Large intestine (tissue), 3 donors: ENCODE measurements around the gene OGA. TPM values are rescaled to one million over a fixed set of nuclear protein-coding genes. Genes with fewer than 3 reads are reported as not detected.
"Not testable (repeated sequence)": the region's sequence is repeated elsewhere in the genome, so short reads cannot be mapped to it uniquely, and the experiment has no call there.

Experiments
- DNase-seq, 2 donors: peaks; one replicate each; pipeline versions ENCODE4 v3.0.0 to v3.0.0-alpha.2; 2013
- H3K27ac ChIP-seq: one replicate; pipeline ENCODE4 v1.5.1; 2013; ENCODE audit warnings: low read length
- H3K27me3 ChIP-seq: 2 replicates; pipeline ENCODE4 v1.6.1; 2013; ENCODE audit warnings: low read length; ENCODE audit not compliant: control insufficient read depth, insufficient read depth
- H3K36me3 ChIP-seq: 2 replicates; pipeline ENCODE4 v1.6.1; 2013; ENCODE audit warnings: low read length; ENCODE audit not compliant: control insufficient read depth, insufficient read depth
- H3K4me1 ChIP-seq: one replicate; pipeline ENCODE4 v1.6.1; 2013; ENCODE audit warnings: low read length; ENCODE audit not compliant: control insufficient read depth, insufficient read depth
- H3K4me3 ChIP-seq: one replicate; pipeline ENCODE4 v1.5.1; 2013; ENCODE audit warnings: low read length
- H3K9me3 ChIP-seq: one replicate; pipeline ENCODE4 v1.6.1; 2013; ENCODE audit warnings: mild to moderate bottlenecking, low read depth, low read length, moderate library complexity; ENCODE audit not compliant: control insufficient read depth
- WGBS: methylation state at CpG from one replicate; pipeline ENCODE4 v1.1.5; 2013; ENCODE audit warnings: low lambda C conversion rate; ENCODE audit not compliant: insufficient coverage; 5-methylcytosine and 5-hydroxymethylcytosine counted together
- polyA plus RNA-seq: library from polyadenylated mRNA; unstranded; fragments of 120-200 nt; gene quantifications from one replicate; pipeline ENCODE4 v1.2.1, GENCODE V29; 2013

Gene OGA
- polyA plus RNA-seq, 1 donor, result 129 TPM

GRCh38 chr10:101812606-101813005, 5.6 kb downstream of the OGA start:
- WGBS, result 86% methylated on average over 1 of the region's 4 CpGs
- Histone ChIP-seq H3K4me3 (no peak overlapping the region), H3K27ac (no peak overlapping the region), H3K27me3 (no peaks in the 10 kb centered on the region), H3K9me3 (no peaks in the 10 kb centered on the region), H3K4me1 (peaks cover 12% of the 10 kb centered on the region), H3K36me3 (peaks cover 45% of the 10 kb centered on the region)
- no peak for DNase-seq

- Histone ChIP-seq H3K9me3 (no peaks in the 10 kb centered on the region), H3K4me1 (no peaks in the 10 kb centered on the region), H3K36me3 (peaks cover 81% of the 10 kb centered on the region), H3K4me3 (no peak overlapping the region), H3K27ac (no peak overlapping the region), H3K27me3 (no peaks in the 10 kb centered on the region)
- no CpG with 5 or more reads among the region's 1 CpG for WGBS
- no peak for DNase-seq
These were observed 11.1 kb downstream of the OGA start for GRCh38 chr10:101807158-101807557.

GRCh38 chr10:101803511-101803910, 14.7 kb downstream of the OGA start:
- Histone ChIP-seq H3K27me3 (no peaks in the 10 kb centered on the region), H3K9me3 (no peaks in the 10 kb centered on the region), H3K4me1 (no peaks in the 10 kb centered on the region), H3K36me3 (peaks cover 83% of the 10 kb centered on the region), H3K4me3 (no peak overlapping the region), H3K27ac (no peak overlapping the region)
- 71% methylated on average over 1 of the region's 4 CpGs for WGBS
- DNase-seq, result no peak

- Histone ChIP-seq H3K4me3 (no peak overlapping the region), H3K9me3 (no peaks in the 10 kb centered on the region), H3K4me1 (no peaks in the 10 kb centered on the region), H3K36me3 (peaks cover 90% of the 10 kb centered on the region), H3K27ac (no peak overlapping the region), H3K27me3 (no peaks in the 10 kb centered on the region)
- no peak for DNase-seq
- WGBS, result 100% methylated on average over 3 of the region's 4 CpGs
These were observed 20.7 kb downstream of the OGA start for GRCh38 chr10:101797403-101798059.

GRCh38 chr10:101793526-101793925, 24.7 kb downstream of the OGA start:
- no peaks in the 10 kb centered on the region for H3K27me3 ChIP-seq
- no peaks in the 10 kb centered on the region for H3K4me1 ChIP-seq
- no peak overlapping the region for H3K27ac ChIP-seq
- peaks cover 82% of the 10 kb centered on the region for H3K36me3 ChIP-seq
- H3K9me3 ChIP-seq, result no peaks in the 10 kb centered on the region
- H3K4me3 ChIP-seq, result no peak overlapping the region
- 95% methylated on average over 4 of the region's 12 CpGs for WGBS
- no peak for DNase-seq

GRCh38 chr10:101789686-101790085, 28.6 kb downstream of the OGA start:
- WGBS, result no CpG with 5 or more reads among the region's 7 CpGs
- peaks cover 77% of the 10 kb centered on the region for H3K36me3 ChIP-seq
- H3K27ac ChIP-seq, result no peak overlapping the region
- DNase-seq, result no peak
- no peaks in the 10 kb centered on the region for H3K9me3 ChIP-seq
- H3K27me3 ChIP-seq, result no peaks in the 10 kb centered on the region
- no peaks in the 10 kb centered on the region for H3K4me1 ChIP-seq
- no peak overlapping the region for H3K4me3 ChIP-seq

- not testable (repeated sequence) for DNase-seq, H3K27ac ChIP-seq, H3K4me1 ChIP-seq, H3K4me3 ChIP-seq, H3K27me3 ChIP-seq, H3K9me3 ChIP-seq
- 67% methylated on average over 1 of the region's 9 CpGs for WGBS
- H3K36me3 ChIP-seq, result peaks cover 74% of the 10 kb centered on the region
These were observed 29.0 kb downstream of the OGA start for GRCh38 chr10:101789231-101789630.

GRCh38 chr10:101785801-101786200, 32.4 kb downstream of the OGA start:
- Histone ChIP-seq H3K4me1 (peaks cover 10% of the 10 kb centered on the region), H3K36me3 (peaks cover 46% of the 10 kb centered on the region), H3K27ac (no peak overlapping the region), H3K27me3 (no peaks in the 10 kb centered on the region), H3K4me3 (no peak overlapping the region), H3K9me3 (no peaks in the 10 kb centered on the region)
- DNase-seq, result no peak
- WGBS, result no CpG with 5 or more reads among the region's 2 CpGs

GRCh38 chr10:101784558-101784957, 33.7 kb downstream of the OGA start:
- H3K36me3 ChIP-seq, result peaks cover 37% of the 10 kb centered on the region

GRCh38 chr10:101783736-101784118, 34.5 kb downstream of the OGA start:
- peaks cover 7% of the 10 kb centered on the region for H3K9me3 ChIP-seq
- 0% methylated on average over 1 of the region's 10 CpGs for WGBS
- H3K36me3 ChIP-seq, result peaks cover 30% of the 10 kb centered on the region
- DNase-seq, result no peak
- H3K4me3 ChIP-seq, result peak overlapping the region; percentile 92
- H3K27me3 ChIP-seq, result peaks cover 17% of the 10 kb centered on the region
- H3K27ac ChIP-seq, result peak overlapping the region; percentile 21
- peaks cover 26% of the 10 kb centered on the region for H3K4me1 ChIP-seq

More at GRCh38 chr10:101784558-101784957, 33.7 kb downstream of the OGA start:
- WGBS, result 100% methylated on average over 1 of the region's 2 CpGs
- H3K27ac ChIP-seq, result no peak overlapping the region
- H3K27me3 ChIP-seq, result peaks cover 8% of the 10 kb centered on the region
- H3K4me1 ChIP-seq, result peaks cover 18% of the 10 kb centered on the region
- no peak for DNase-seq
- peaks cover under 1% of the 10 kb centered on the region for H3K9me3 ChIP-seq
- H3K4me3 ChIP-seq, result no peak overlapping the region
